K562 (cell line): ENCODE data around the gene BRF1. TPM values are rescaled to one million over a fixed set of nuclear protein-coding genes. Genes with fewer than 3 reads are reported as not detected.
A peak's percentile ranks its signal among the peaks of the same experiment; 100 is the strongest.

Experiments used
- ATAC-seq: fragments of 200-7000 bp; cut with Tn5 transposase; 3 replicates; pipeline ENCODE4 v1.9.1; 2020; ENCODE audit warnings: moderate library complexity
- BruUV-seq: library from RNA; stranded (reverse); fragments of 400-500 nt; replicated peaks from 2 replicates; lab custom pipeline; 2021; lab: Mats Ljungman, UMichigan
- CTCF ChIA-PET: fragments of 300-600 bp; formaldehyde crosslinking; extraction: SDS; loops from one replicate; lab custom pipeline; 2021; ENCODE audit warnings: low intra/inter-chr PET ratio; lab: Yijun Ruan, JAX
- POLR2A ChIA-PET: fragments of 300-600, 350-650 bp; sonication (Branson Sonifier 250); formaldehyde crosslinking; extraction: SDS; loops from one replicate; lab custom pipeline; 2021; ENCODE audit warnings: antibody characterized with exemption, inconsistent platforms; lab: Yijun Ruan, JAX
- DNase-seq, 4 experiments: peaks; one replicate each; pipeline versions ENCODE4 v3.0.0 to v3.0.0-alpha.2; 2011 to 2018; ENCODE audit warnings: low spot score in 3 of 4, mixed read lengths in 3 of 4; ENCODE audit errors: extremely low read depth in 1 of 4
- FAIRE-seq: peaks from 2 replicates; lab custom pipeline; 2011; peaks lifted over from hg19 to GRCh38; lab: Jason Lieb, UNC
- H2AFZ ChIP-seq: 2 replicates; pipeline ENCODE4 v1.6.0; 2011; ENCODE audit warnings: low read depth, low read length, control low read depth, inconsistent platforms
- H3K27ac ChIP-seq: fragments of 200-600 bp; 3 replicates; pipeline ENCODE4 v1.8.0; 2011; ENCODE audit warnings: low read depth, mild to moderate bottlenecking, control low read depth, inconsistent platforms, low read length, moderate library complexity, mixed read lengths; ENCODE audit errors: extremely low read depth
- H3K27me3 ChIP-seq, 2 experiments: fragments of 300-600 bp in 1 of 2; 2 replicates in 1 of 2; 3 replicates in 1 of 2; pipeline versions ENCODE4 v1.6.0 to v1.8.0; 2011; ENCODE audit warnings: inconsistent platforms in 2 of 2, low read length in 2 of 2, mild to moderate bottlenecking in 1 of 2, mixed read lengths in 1 of 2, moderate library complexity in 1 of 2; ENCODE audit not compliant: control insufficient read depth in 2 of 2, insufficient read depth in 2 of 2
- H3K36me3 ChIP-seq: fragments of 300-600 bp; 3 replicates; pipeline ENCODE4 v1.8.0; 2011; ENCODE audit warnings: mild to moderate bottlenecking, low read length, inconsistent platforms; ENCODE audit not compliant: control insufficient read depth, insufficient read depth
- H3K4me1 ChIP-seq, 2 experiments: fragments of 200-600 bp in 1 of 2; replicated peaks in 1 of 2; 2 replicates in 1 of 2; 3 replicates in 1 of 2; pipeline versions ENCODE4 v1.5.1 to v1.8.0; 2011; ENCODE audit warnings: inconsistent platforms in 2 of 2, low read length in 2 of 2, mild to moderate bottlenecking in 1 of 2, mixed read lengths in 1 of 2, moderate library complexity in 1 of 2; ENCODE audit not compliant: control insufficient read depth in 2 of 2, insufficient read depth in 2 of 2
- H3K4me2 ChIP-seq: 2 replicates; pipeline ENCODE4 v1.6.1; 2011; ENCODE audit warnings: low read length, control low read depth, inconsistent platforms, mixed read lengths; ENCODE audit not compliant: insufficient read depth
- H3K4me3 ChIP-seq: fragments of 200-600 bp; sonication (generic), shearing (Covaris generic); 2 replicates; pipeline ENCODE4 v1.5.1; 2016; ENCODE audit warnings: control low read depth, inconsistent platforms
- H3K79me2 ChIP-seq: fragments of 200-600 bp; 3 replicates; pipeline ENCODE4 v1.8.0; 2011; ENCODE audit warnings: low read length, inconsistent platforms; ENCODE audit not compliant: control insufficient read depth, insufficient read depth
- H3K9ac ChIP-seq, 2 experiments: 2 replicates each; pipeline versions ENCODE4 v1.6.0 to v1.6.1; 2011; ENCODE audit warnings: low read depth in 2 of 2, low read length in 2 of 2, control low read depth in 1 of 2, inconsistent platforms in 1 of 2, mild to moderate bottlenecking in 1 of 2, mixed read lengths in 1 of 2; ENCODE audit not compliant: insufficient read depth in 1 of 2
- H3K9me1 ChIP-seq: one replicate; pipeline ENCODE4 v1.6.0; 2011; ENCODE audit warnings: inconsistent platforms, mild to moderate bottlenecking, low read length, moderate library complexity; ENCODE audit not compliant: control insufficient read depth, insufficient read depth
- H3K9me3 ChIP-seq: replicated peaks from 2 replicates; pipeline ENCODE4 v1.5.1; 2011; ENCODE audit warnings: low read depth, low read length, inconsistent platforms; ENCODE audit not compliant: control insufficient read depth, insufficient read depth
- H4K20me1 ChIP-seq: replicated peaks from 2 replicates; pipeline ENCODE4 v1.6.1; 2011; ENCODE audit warnings: low read length, inconsistent platforms, mixed read lengths; ENCODE audit not compliant: control insufficient read depth, insufficient read depth
- CBFA2T3 ChIP-seq: fragments of 450-650 bp; IDR thresholded peaks from 2 replicates; pipeline ENCODE4 v1.6.1; 2017
- ETS2 ChIP-seq: IDR thresholded peaks from 2 replicates; pipeline ENCODE4 v1.6.1; 2016; ENCODE audit warnings: borderline replicate concordance, missing genetic modification characterization, mild to moderate bottlenecking, moderate library complexity, missing compliant biosample characterization; ENCODE audit not compliant: poor library complexity, severe bottlenecking
- FIP1L1 ChIP-seq: fragments of 200-400 bp; formaldehyde crosslinking; IDR thresholded peaks from 2 replicates; pipeline ENCODE4 v1.6.1; 2018; ENCODE audit warnings: mild to moderate bottlenecking, low read depth, low read length; ENCODE audit not compliant: poor library complexity, severe bottlenecking
- HDAC2 ChIP-seq: fragments of 450-650 bp; IDR thresholded peaks from 2 replicates; pipeline ENCODE4 v1.6.1; 2016; ENCODE audit warnings: mild to moderate bottlenecking
- LARP7 ChIP-seq: fragments of 450-650 bp; IDR thresholded peaks from 2 replicates; pipeline ENCODE4 v1.6.1; 2016
- SLC30A9 ChIP-seq: fragments of 250-450 bp; sonication (Bioruptor Pico); IDR thresholded peaks from 2 replicates; pipeline ENCODE4 v1.8.0; 2022; ENCODE audit warnings: mild to moderate bottlenecking, moderate library complexity
- TOE1 ChIP-seq, 2 experiments: fragments of 450-650 bp in 1 of 2; sonication (generic) in 1 of 2; formaldehyde crosslinking in 1 of 2; IDR thresholded peaks; 2 replicates each; pipeline versions ENCODE4 v1.7.1 to v1.8.0; 2016 to 2022; ENCODE audit warnings: borderline replicate concordance in 2 of 2, mild to moderate bottlenecking in 2 of 2, antibody characterized with exemption in 1 of 2, inconsistent platforms in 1 of 2, low read depth in 1 of 2, missing genetic modification reagents in 1 of 2, moderate library complexity in 1 of 2
- ZFP36 ChIP-seq: fragments of 150-350 bp; IDR thresholded peaks from 2 replicates; pipeline ENCODE4 v1.6.1; 2018; ENCODE audit warnings: low read length, low read depth; ENCODE audit not compliant: partially characterized antibody
- ZFP91 ChIP-seq: sonication (generic); formaldehyde crosslinking; IDR thresholded peaks from 2 replicates; pipeline ENCODE4 v1.8.0; 2022; ENCODE audit warnings: mild to moderate bottlenecking, missing genetic modification reagents
- ZNF444 ChIP-seq: fragments of 250-450 bp; sonication (Bioruptor Pico); IDR thresholded peaks from 2 replicates; pipeline ENCODE4 v1.4.0; 2020; ENCODE audit warnings: mild to moderate bottlenecking, moderate library complexity
- ZNF561 ChIP-seq: fragments of 450-650 bp; formaldehyde crosslinking; conservative IDR thresholded peaks from 2 replicates; pipeline ENCODE4 v1.4.0; 2020; ENCODE audit warnings: mild to moderate bottlenecking, moderate library complexity
- WGBS: fragments of 100-300 bp; shearing (Covaris generic); methylation state at CpG from one replicate; pipeline ENCODE4 v1.1.6; 2016; ENCODE audit warnings: low coverage, mixed read lengths; ENCODE audit not compliant: insufficient coverage; ENCODE audit errors: missing lambda C conversion rate; 5-methylcytosine and 5-hydroxymethylcytosine counted together
- in situ Hi-C: fragments of 300-500 bp; cut with MboI; formaldehyde crosslinking; loops from 4 replicates; pipeline ENCODE4 v1.15.0; 2018; ENCODE audit warnings: inconsistent platforms, mixed read lengths
- intact Hi-C: fragments of 100-400 bp; cut with micrococcal nuclease; formaldehyde crosslinking; loops from 2 replicates; pipeline ENCODE4 v1.14.2; 2022
- polyA plus RNA-seq, 8 experiments: library from polyadenylated mRNA; depleted of rRNA in 4 of 8; stranded (reverse) in 5 of 8; unstranded in 3 of 8; fragments of >200 nt; fragmentation: Nextera tagmentation in 2 of 8; fragmentation: Illumina TruSeq in 1 of 8; extraction: Ambion mirVana in 2 of 8; extraction: Trizol in 1 of 8; gene quantifications; 2 replicates each; pipeline versions ENCODE4 v1.2.1 to v1.2.3, GENCODE V29; 2011 to 2014; ENCODE audit warnings: inconsistent platforms in 1 of 8, missing spikeins in 1 of 8
- total RNA-seq, 7 experiments: library from RNA; depleted of rRNA in 6 of 7; stranded (reverse); fragments of >200 nt in 6 of 7; fragmentation: Illumina TruSeq in 2 of 7; extraction: Trizol in 2 of 7; gene quantifications; 2 replicates each; pipeline versions ENCODE4 v1.2.1 to v1.2.3, GENCODE V29; 2011 to 2021; ENCODE audit warnings: low replicate concordance in 1 of 7
- TF ChIP-seq, protein P1 (sequence below): fragments of 450-650 bp; IDR thresholded peaks from 2 replicates; pipeline ENCODE4 v1.6.1; 2017; ENCODE audit warnings: mild to moderate bottlenecking, moderate library complexity
- TF ChIP-seq, protein P2 (sequence below), 2 experiments: fragments of 250-450 bp in 1 of 2; fragments of 450-650 bp in 1 of 2; sonication (Bioruptor Pico) in 1 of 2; IDR thresholded peaks; 2 replicates each; pipeline versions ENCODE4 v1.6.1 to v1.8.0; 2016 to 2021; ENCODE audit warnings: mild to moderate bottlenecking in 2 of 2, moderate library complexity in 2 of 2, missing compliant biosample characterization in 1 of 2, missing genetic modification characterization in 1 of 2
- TF ChIP-seq, protein P3 (sequence below): sonication (generic); formaldehyde crosslinking; IDR thresholded peaks from 2 replicates; pipeline ENCODE4 v1.5.0; 2020; ENCODE audit warnings: missing genetic modification reagents

The BRF1 gene
- total and polyA plus RNA-seq, 9 of the 15 experiments (the other 6 are each of a cell fraction or from before 2014, with no cell fraction given), result 0.14 to 24.6 (median 8.2) TPM

GRCh38 chr14:105176513-105176912 lies 124.3 kb downstream of the BRF1 start:
- WGBS, result 50% methylated on average over 14 of the region's 15 CpGs
- no peaks in the 10 kb centered on the region for H3K36me3 ChIP-seq
- ChIA-PET POLR2A (interaction anchor here (0.6 kb wide), 2 partner anchors 37 to 234 kb away, joined by 3 read pairs; no protein-coding TSS in a partner anchor), CTCF (no interaction called here)
- in situ Hi-C loops (no loop called here), intact Hi-C loops (no loop called here)
- TF ChIP-seq CBFA2T3 (no peak), ZFP36 (no peak), TOE1 (IDR thresholded peaks at IDR 0.05; ENCODE audit: borderline replicate concordance) (no peak), TOE1 (CRISPR knock-in tag; IDR thresholded peaks at IDR 0.05; ENCODE audit: borderline replicate concordance, low read depth) (no peak), ZNF444 (no peak), HDAC2 (no peak), ZNF561 (CRISPR knock-in tag) (no peak), SLC30A9 (no peak), FIP1L1 (no peak), ZFP91 (no peak), LARP7 (no peak), ETS2 (tag) (no peak)
- TF ChIP-seq, protein P1, sequence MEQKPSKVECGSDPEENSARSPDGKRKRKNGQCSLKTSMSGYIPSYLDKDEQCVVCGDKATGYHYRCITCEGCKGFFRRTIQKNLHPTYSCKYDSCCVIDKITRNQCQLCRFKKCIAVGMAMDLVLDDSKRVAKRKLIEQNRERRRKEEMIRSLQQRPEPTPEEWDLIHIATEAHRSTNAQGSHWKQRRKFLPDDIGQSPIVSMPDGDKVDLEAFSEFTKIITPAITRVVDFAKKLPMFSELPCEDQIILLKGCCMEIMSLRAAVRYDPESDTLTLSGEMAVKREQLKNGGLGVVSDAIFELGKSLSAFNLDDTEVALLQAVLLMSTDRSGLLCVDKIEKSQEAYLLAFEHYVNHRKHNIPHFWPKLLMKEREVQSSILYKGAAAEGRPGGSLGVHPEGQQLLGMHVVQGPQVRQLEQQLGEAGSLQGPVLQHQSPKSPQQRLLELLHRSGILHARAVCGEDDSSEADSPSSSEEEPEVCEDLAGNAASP, result no peak
- TF ChIP-seq, protein P2, sequence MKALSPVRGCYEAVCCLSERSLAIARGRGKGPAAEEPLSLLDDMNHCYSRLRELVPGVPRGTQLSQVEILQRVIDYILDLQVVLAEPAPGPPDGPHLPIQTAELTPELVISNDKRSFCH (CRISPR knock-in tag; IDR thresholded peaks at IDR 0.05), result no peak
- TF ChIP-seq, protein P2 (tag; IDR thresholded peaks at IDR 0.05), result no peak
- TF ChIP-seq, protein P3, sequence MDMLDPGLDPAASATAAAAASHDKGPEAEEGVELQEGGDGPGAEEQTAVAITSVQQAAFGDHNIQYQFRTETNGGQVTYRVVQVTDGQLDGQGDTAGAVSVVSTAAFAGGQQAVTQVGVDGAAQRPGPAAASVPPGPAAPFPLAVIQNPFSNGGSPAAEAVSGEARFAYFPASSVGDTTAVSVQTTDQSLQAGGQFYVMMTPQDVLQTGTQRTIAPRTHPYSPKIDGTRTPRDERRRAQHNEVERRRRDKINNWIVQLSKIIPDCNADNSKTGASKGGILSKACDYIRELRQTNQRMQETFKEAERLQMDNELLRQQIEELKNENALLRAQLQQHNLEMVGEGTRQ, result no peak
- peaks cover 3 to 73% of the 10 kb centered on the region in 2 experiments; a peak in 4 of 5 replicates for H3K4me1 ChIP-seq
- H3K9ac ChIP-seq, result peak overlapping the region in 1 of 2 experiments; percentile 4; a peak in 1 of 4 replicates
- H3K27ac ChIP-seq, result no peak overlapping the region
- ATAC-seq, result no peak
- H3K79me2 ChIP-seq, result no peaks in the 10 kb centered on the region
- DNase-seq, result no peak
- H3K27me3 ChIP-seq, result no peaks in the 10 kb centered on the region
- H3K9me3 ChIP-seq, result no peaks in the 10 kb centered on the region
- no peaks in the 10 kb centered on the region for H3K9me1 ChIP-seq
- no peak overlapping the region for H3K4me3 ChIP-seq
- no peak overlapping the region for H2AFZ ChIP-seq
- H3K4me2 ChIP-seq, result no peak overlapping the region
- BruUV-seq, result no TSS peak
- no peak for FAIRE-seq
- H4K20me1 ChIP-seq, result no peaks in the 10 kb centered on the region; the same call in 1 of the 2 replicates
